ENCODE results near the gene P3H2. TPM values are rescaled to one million over a fixed set of nuclear protein-coding genes. Genes with fewer than 3 reads are reported as not detected.

The P3H2 gene
- total RNA-seq, 1 donor from 2014 or later = 22.9 TPM

- no peak for DNase-seq (ENCODE audit: low spot score)
Measured at GRCh38 chr3:190055773-190056172, 64.9 kb downstream of the P3H2 start.

GRCh38 chr3:190053919-190054672, 66.6 kb downstream of the P3H2 start:
- no peak for DNase-seq (ENCODE audit: low spot score)

GRCh38 chr3:190051641-190052040, 69.1 kb downstream of the P3H2 start:
- DNase-seq (ENCODE audit: low spot score) = no peak

DNA sequence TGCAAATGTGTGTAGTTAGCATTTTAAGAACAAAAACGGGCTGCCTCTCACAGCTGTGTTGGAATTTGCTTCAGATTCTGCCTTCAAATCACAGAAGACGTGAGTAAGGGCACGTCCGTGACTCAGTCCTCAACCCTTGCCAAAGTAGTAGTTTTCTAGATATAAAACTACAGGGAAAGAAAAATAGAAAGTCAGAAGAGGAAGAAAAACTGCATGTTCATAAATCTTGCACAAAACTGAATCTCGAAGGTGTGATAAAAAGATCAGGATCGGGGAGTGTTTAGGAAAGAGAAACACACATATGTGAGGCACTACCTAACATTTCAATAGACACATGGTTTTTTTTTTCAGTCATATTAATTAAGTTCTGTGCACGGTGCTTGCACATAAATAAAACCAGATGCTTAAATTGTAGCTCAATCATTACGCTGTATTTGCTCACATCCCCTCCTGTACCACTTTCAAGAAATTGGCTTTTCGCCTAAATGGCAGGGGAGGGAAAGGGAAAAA, 71.7 kb downstream of the P3H2 start:
- peak; percentile 82 for DNase-seq (ENCODE audit: low spot score)

DNA sequence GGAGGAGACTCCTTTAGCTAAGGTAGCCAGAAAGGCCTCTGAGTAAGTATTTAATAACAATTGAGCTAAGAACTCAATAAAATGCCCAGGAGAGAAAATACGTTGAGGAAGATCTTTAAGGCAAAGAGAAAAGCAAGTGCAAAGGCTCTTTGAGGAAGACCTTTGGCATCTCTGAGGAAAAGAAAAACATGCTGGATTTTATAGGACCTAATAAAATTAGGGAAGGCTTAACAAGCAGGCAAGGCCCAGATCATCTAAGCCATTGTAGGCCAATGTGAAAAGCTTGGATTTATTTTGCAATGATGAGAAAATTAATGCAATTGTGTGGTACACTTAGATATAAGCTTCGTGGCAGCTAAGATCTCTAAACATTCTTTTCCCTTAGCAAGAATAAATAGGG, 75.7 kb downstream of the P3H2 start:
- DNase-seq (ENCODE audit: low spot score) = no peak

- DNase-seq (ENCODE audit: low spot score) = peak; percentile 58
Measured at GRCh38 chr3:190044142-190044541, 76.6 kb downstream of the P3H2 start.

DNA sequence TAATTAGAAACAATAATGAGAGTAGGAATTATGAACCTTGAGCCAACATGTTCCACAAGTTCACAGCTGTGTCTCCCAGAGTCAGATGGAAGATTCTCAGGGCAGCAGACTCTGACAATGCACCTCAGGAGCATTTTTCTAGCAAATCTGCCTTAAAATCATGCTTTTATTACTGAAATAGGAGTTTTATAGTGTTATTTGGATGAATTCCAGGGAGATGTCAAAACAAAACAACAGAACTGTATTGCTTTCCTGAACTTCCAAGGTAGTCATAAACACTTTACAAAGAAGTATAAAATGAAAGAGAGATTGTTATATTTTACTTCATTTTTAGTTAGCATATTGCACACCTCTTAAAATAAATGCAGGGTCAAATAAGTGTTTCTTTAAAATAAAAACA, 77.0 kb downstream of the P3H2 start:
- DNase-seq (ENCODE audit: low spot score) = no peak

DNA sequence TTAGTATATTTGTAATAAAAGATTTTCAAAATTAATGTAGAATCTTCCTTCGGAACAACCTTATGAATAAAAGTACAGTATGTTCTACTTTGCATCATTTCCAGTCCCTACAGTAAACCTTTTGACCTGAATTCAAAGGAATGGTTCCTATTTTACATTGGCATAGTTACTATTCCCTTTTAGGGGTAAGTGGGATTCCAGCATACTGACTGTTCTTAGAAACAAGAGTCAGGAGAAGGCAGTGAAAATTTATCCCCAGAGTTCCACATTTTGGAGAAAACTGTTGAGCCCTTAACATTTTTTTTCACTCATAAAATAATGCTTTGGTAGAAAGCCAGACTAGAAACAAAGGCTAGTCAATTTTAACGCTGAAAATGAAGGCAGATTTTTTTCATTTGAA, 78.1 kb downstream of the P3H2 start:
- DNase-seq (ENCODE audit: low spot score) = no peak

DNA sequence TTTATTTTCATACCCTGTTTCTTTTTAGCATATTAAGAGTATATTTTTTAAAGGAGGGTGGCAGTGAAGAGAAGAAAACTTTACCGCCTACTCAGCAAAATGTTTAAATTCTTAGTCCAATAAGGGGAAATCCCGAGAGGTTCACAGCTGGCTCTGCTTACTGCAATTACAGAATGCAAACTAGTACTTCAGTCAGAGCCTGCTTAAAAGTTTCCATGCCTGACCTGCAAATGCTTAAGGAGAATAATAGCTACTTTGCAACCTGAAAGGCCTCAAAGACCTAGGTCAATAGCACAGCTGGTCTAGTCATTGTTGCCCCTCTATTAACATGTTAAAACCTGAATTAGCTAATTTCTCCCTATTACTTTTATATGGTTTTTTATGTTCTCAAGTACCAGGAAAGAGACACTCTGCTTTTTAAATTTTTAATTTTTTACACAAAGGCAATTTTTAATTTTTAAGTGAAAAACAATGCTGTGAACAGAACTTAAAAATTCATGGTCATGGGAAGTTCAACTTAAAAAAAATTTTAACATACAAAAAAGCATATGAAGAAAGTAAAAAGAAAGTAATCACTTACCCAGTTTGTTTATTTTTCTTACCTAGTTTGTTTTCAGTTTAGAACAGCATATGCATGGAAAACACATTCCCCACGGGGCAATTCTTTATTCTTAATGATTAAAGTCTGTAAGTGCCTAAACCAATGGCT, 79.2 kb downstream of the P3H2 start:
- peak; percentile 58 for DNase-seq (ENCODE audit: low spot score)

GRCh38 chr3:190040145-190040544, 80.6 kb downstream of the P3H2 start:
- no peak for DNase-seq (ENCODE audit: low spot score)

GRCh38 chr3:190038050-190038933, 82.4 kb downstream of the P3H2 start:
- DNase-seq (ENCODE audit: low spot score) = peak; percentile 92

DNA sequence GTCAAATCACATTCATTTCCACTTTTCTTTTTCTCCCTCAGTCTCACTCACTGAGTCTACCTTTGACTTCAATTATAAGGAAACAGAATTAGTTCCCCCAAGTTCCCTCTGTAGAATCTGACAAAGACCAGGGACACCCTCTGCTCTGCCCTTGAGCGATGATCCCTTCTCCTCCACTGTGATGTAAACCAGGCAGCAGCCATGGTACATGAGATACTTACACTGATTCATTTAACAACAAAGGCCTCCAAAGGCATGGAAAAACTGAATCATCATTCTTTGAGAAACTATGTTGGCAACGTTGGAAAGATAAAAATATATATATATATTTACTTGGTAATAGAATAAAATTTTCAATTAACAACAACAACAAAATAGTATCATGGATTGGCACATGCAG, 84.1 kb downstream of the P3H2 start:
- peak; percentile 84 for DNase-seq (ENCODE audit: low spot score)

DNA sequence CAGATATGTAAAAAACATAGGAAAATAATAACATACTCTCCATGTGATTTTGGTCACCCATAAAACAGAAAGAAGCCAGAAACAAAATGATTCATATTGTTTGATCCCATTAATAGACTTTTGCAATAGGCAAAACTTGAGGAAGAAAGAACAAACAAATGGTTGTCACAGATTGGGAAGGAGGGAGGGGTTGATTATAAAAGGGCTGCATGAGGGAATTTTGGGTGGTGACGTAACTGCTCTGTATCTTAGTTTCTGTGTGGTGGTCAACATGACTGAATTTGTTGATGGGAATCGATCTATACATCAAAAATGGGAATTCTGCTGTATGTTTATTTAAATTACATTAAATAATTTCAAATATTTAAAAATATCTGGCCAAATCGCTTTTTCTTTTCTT, 86.3 kb downstream of the P3H2 start:
- DNase-seq (ENCODE audit: low spot score) = no peak

DNA sequence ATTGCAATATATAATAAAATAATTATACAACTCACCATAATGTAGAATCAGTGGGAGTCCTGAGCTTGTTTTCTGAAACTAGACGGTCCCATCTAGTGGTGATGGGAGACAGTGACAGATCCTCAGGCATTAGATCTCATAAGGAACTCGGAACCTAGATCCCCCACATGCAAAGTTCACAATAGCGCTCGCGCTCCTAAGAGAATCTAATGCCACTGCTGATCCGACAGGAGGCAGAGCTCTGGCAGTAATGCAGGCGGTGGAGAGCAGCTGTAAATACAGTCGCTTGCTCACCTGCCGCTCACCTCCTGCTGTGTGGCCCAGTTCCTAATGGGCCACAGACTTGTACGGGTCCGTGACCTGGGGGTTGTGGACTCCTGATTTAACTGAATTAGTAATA, 87.8 kb downstream of the P3H2 start:
- no peak for DNase-seq (ENCODE audit: low spot score)

- DNase-seq (ENCODE audit: low spot score) = no peak
Measured at GRCh38 chr3:190031887-190032752, 88.6 kb downstream of the P3H2 start.

DNA sequence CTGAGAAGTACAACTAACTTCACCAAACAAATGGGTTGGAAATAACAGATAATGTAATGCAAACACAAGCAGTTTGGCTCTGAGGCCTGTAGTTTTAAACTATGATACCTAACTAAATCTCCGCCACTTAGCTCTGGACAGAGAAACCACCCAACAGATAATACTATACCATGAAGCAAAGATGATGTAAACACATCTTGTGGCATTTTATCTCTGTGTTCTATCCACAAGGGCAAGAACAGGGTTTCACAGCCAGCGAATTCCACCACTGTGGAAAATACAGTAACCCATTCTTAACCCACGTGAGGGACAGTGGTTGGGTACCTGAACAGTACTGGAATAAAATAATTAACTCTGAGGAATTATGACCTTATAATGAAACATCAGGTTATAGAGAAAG, 93.6 kb downstream of the P3H2 start:
- DNase-seq (ENCODE audit: low spot score) = no peak

- no peak for DNase-seq (ENCODE audit: low spot score)
Measured at GRCh38 chr3:190026154-190026553, 94.5 kb downstream of the P3H2 start.

DNA sequence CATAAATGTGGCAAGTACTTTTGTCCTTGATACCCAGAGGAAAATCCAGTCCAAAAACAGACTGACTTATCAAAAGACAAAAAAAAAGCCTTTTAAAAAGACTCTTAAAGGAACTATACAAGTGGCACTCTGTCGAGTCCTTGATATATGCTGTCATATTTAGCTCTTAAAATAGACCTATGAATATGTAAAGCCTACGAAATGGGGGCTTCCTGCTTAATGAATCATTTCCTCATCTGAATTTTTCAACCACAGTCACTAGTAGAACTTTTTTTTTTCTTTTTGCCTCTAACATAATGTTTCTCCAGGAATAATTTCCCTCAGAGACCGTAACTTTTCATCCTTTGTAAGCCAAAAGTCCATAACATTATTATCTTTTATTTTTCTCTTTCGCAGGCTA, 95.8 kb downstream of the P3H2 start:
- DNase-seq (ENCODE audit: low spot score) = no peak

GRCh38 chr3:190019844-190020243, 100.9 kb downstream of the P3H2 start:
- no peak for DNase-seq (ENCODE audit: low spot score)

GRCh38 chr3:190019006-190019405, 101.7 kb downstream of the P3H2 start:
- DNase-seq (ENCODE audit: low spot score) = no peak

DNA sequence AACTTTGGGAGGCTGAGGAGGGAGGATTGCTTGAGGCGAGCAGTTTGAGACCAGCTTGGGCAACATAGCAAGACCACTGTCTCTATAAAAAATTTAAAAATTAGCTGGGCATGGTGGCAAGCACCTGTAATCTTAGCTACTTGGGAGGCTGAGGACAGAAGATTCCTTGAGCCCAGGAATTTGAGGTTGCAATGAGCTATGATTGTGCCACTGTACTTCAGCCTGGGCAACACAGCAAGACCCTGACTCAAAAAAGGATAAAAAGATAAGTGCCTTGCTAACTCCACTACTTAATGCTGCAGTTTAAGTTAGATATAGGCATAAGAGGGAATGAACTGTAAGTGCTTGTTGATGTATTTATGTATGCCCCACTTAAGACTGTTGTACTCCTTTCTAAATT, 102.2 kb downstream of the P3H2 start:
- DNase-seq (ENCODE audit: low spot score) = no peak
